ENCODE data around the gene RASA3. TPM values are rescaled to one million over a fixed set of nuclear protein-coding genes. Genes with fewer than 3 reads are reported as not detected.

The RASA3 gene
- total RNA-seq, 2 experiments from 2014 or later: 36.9 to 39.3 TPM

DNA sequence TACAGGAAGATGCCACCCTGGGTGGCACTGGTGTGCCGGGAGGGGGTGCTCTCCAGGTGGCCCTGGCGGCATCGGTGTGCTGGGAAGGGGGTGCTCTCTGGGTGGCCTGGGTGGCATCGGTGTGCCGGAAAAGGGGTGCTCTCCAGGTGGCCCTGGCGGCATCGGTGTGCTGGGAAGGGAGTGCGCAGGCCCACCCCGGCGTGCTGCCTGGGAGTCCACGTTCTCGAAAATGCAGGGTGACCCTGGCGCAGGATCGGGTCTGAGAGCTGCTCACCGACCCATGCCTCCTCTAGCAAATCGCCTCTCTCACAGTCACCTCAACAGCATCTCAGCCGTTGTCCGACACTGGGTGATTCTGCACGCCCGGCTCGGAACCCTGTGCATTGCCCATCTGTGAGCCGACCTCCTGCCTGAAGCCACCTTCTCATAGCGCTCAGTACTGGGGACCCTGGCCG is 36.4 kb downstream of the RASA3 start:
- Mint-ChIP-seq H3K36me3 (ENCODE audit: low read depth) (peaks cover 43% of the 10 kb centered on the region), H3K27me3 (ENCODE audit: low read depth) (no peaks in the 10 kb centered on the region), H3K4me3 (no peak overlapping the region), H3K9me3 (ENCODE audit: insufficient read depth) (peaks cover 31% of the 10 kb centered on the region), H3K4me1 (ENCODE audit: low read depth) (peaks cover 11% of the 10 kb centered on the region), H3K27ac (no peak overlapping the region)
- DNase-seq (no peak), ATAC-seq (no peak)
- ChIA-PET POLR2A (no interaction called here), CTCF (interaction anchor here (1.1 kb wide), 1 partner anchor 130 kb away, joined by 3 read pairs; no protein-coding TSS in a partner anchor)

DNA sequence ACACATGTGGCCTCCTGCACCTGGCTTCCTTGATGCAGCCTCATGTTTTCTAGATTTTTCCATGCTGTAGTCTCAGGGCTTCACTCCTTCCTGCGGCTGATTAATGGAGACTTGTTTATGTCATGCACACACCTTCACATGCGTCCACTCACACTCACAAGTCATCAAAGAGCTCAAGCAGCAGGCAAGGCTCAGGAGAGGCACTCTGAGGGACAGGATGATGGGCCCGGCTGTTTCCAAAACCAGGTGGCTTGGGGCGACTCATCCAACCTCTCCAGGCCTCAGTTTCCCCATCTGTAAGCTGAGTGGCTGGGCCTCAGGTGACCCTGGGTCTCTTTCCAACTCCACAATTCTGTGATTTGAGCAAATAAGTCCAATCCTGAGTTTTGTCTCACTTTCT is 36.9 kb downstream of the RASA3 start:
- ChIA-PET POLR2A (no interaction called here), CTCF (interaction anchor here (1.1 to 1.4 kb wide), 2 partner anchors 11 to 131 kb away, joined by 3 read pairs; no protein-coding TSS in a partner anchor)
- Mint-ChIP-seq H3K27ac (no peak overlapping the region), H3K9me3 (ENCODE audit: insufficient read depth) (peaks cover 37% of the 10 kb centered on the region), H3K4me1 (ENCODE audit: low read depth) (peaks cover 11% of the 10 kb centered on the region), H3K27me3 (ENCODE audit: low read depth) (no peaks in the 10 kb centered on the region), H3K4me3 (no peak overlapping the region), H3K36me3 (ENCODE audit: low read depth) (peaks cover 45% of the 10 kb centered on the region)
- ATAC-seq: no peak
- DNase-seq: no peak

DNA sequence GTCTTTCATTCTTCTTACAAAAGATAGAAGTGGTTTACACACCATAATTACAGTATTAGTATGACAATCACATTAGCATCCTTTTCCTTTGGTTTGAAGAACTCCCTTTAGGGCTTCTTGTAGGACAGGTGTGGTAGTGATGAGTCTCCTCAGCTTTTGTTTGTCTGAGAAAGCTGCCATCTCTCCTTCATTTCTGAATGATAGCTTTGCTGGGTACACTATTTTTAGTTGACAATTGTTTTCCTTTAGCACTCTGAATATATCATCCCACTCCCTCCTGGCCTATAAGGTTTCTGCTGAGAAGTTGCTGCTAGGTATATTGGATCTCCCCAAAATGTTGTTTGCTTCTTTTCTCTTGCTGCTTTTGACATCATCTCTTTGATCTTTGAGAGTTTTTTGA is 39.3 kb downstream of the RASA3 start:
- CTCF ChIA-PET: interaction anchor here (0.8 kb wide), 1 partner anchor 16 kb away, joined by 3 read pairs; no protein-coding TSS in a partner anchor
- peaks cover 44% of the 10 kb centered on the region for H3K9me3 Mint-ChIP-seq (ENCODE audit: insufficient read depth)
- no peak overlapping the region for H3K27ac Mint-ChIP-seq
- ATAC-seq: no peak
- no peak overlapping the region for H3K4me3 Mint-ChIP-seq
- POLR2A ChIA-PET: no interaction called here
- H3K36me3 Mint-ChIP-seq (ENCODE audit: low read depth): peaks cover 50% of the 10 kb centered on the region
- no peaks in the 10 kb centered on the region for H3K27me3 Mint-ChIP-seq (ENCODE audit: low read depth)
- no peak for DNase-seq
- H3K4me1 Mint-ChIP-seq (ENCODE audit: low read depth): peaks cover 8% of the 10 kb centered on the region

DNA sequence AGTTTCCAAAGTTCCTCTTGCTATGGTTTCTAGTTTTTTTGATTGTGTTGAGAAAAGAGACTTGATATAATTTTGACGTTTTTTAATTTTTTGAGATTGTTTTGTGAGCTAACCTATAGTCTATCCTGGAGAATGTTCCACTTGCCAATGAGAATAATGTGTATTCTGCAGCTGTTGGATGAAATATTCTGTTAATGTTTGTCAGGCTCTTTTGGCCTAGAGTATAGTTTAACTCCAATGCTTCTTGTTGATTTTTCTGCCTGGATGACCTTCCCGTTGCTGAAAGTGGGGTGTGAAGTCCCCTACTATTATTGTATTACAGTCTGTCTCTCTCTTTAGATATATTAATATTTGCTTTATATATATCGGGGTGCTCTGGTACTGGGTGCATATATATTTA is 40.0 kb downstream of the RASA3 start:
- ChIA-PET POLR2A (no interaction called here), CTCF (no interaction called here)
- no peak for ATAC-seq
- H3K27me3 Mint-ChIP-seq (ENCODE audit: low read depth): no peaks in the 10 kb centered on the region
- no peak overlapping the region for H3K27ac Mint-ChIP-seq
- peaks cover 8% of the 10 kb centered on the region for H3K4me1 Mint-ChIP-seq (ENCODE audit: low read depth)
- H3K4me3 Mint-ChIP-seq: no peak overlapping the region
- peaks cover 48% of the 10 kb centered on the region for H3K36me3 Mint-ChIP-seq (ENCODE audit: low read depth)
- H3K9me3 Mint-ChIP-seq (ENCODE audit: insufficient read depth): peaks cover 44% of the 10 kb centered on the region
- DNase-seq: no peak

DNA sequence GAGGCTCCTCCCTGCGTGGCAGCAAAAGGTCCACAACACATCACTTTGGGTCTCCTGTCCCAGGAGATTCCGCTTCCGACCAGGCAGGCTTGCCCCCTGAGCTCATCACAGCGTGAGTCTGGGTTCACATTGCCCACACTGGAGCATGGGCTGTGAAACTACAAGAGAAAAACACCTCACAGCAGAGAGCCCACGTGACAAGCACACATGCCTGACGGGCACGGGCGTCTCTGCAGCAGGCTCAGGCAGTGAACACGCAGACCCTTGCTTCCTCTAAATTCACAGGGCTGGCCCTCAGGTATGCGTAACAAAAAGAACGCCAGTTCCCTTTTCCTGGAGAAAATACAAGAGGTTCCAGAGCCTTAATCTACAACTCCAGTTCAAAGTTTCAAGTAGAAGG is 41.9 kb downstream of the RASA3 start:
- Mint-ChIP-seq H3K4me1 (ENCODE audit: low read depth) (no peaks in the 10 kb centered on the region), H3K36me3 (ENCODE audit: low read depth) (peaks cover 34% of the 10 kb centered on the region), H3K9me3 (ENCODE audit: insufficient read depth) (peaks cover 44% of the 10 kb centered on the region), H3K4me3 (no peak overlapping the region), H3K27me3 (ENCODE audit: low read depth) (no peaks in the 10 kb centered on the region), H3K27ac (no peak overlapping the region)
- DNase-seq: no peak
- ChIA-PET CTCF (interaction anchor here (1.2 kb wide), 1 partner anchor 19 kb away, joined by 6 read pairs; no protein-coding TSS in a partner anchor), POLR2A (no interaction called here)
- no peak for ATAC-seq

DNA sequence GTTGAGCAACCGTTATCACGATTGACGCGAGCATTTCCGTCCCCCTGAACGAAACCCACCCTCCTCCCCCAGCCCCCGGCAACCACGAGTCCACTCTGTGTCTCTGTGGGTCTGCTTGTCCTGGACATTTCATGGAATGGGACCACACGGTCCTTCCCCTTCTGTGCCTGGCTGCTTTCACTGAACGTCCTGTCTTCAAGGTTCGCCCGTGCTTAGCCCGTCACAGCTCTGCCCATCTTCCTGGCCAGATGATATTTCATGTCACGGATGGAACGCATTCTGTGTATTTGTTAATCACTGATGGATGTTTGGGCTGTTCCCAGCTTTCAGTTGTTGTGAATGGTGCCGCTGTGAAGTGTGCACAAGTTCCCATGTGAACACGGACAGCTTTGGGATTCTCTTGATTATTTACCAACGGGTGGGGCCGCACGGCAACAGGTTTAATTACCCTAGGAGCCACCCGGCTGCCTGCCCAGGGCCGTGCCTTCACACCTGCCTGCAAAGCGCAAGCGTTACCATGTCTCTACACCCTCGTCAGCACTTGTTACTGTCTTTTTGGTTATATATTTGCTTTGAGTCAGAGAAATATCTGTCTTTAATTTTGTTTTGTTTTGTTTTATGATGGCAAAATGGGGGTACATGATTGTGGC is 42.5 kb downstream of the RASA3 start:
- Mint-ChIP-seq H3K4me1 (ENCODE audit: low read depth) (no peaks in the 10 kb centered on the region), H3K27me3 (ENCODE audit: low read depth) (no peaks in the 10 kb centered on the region), H3K27ac (no peak overlapping the region), H3K9me3 (ENCODE audit: insufficient read depth) (peaks cover 44% of the 10 kb centered on the region), H3K4me3 (no peak overlapping the region), H3K36me3 (ENCODE audit: low read depth) (peaks cover 34% of the 10 kb centered on the region)
- CTCF ChIA-PET: no interaction called here
- DNase-seq (no peak), ATAC-seq (no peak)
- POLR2A ChIA-PET: no interaction called here

DNA sequence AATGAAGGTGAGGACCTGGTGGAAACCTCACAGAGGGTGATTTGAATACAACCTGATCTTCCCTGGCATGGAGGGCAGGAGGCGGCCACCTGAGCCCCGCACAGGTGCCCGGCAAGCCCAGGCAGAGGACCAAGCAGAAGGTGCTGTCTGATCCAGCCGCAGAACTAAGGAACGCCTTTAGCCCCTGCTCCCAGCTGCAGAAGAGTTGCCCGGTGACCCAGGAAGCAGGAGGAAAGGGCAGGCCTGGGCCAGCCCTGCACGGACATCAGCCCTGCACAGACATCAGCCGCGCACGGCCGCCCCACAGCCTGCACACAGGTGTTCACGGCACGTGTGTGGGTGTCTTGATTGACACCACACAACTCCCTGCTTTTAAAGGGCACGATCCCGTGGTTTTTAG is 43.1 kb downstream of the RASA3 start:
- DNase-seq: no peak
- Mint-ChIP-seq H3K9me3 (ENCODE audit: insufficient read depth) (peaks cover 43% of the 10 kb centered on the region), H3K27ac (no peak overlapping the region), H3K27me3 (ENCODE audit: low read depth) (no peaks in the 10 kb centered on the region), H3K36me3 (ENCODE audit: low read depth) (peaks cover 34% of the 10 kb centered on the region), H3K4me3 (no peak overlapping the region), H3K4me1 (ENCODE audit: low read depth) (no peaks in the 10 kb centered on the region)
- ChIA-PET CTCF (no interaction called here), POLR2A (no interaction called here)
- no peak for ATAC-seq

DNA sequence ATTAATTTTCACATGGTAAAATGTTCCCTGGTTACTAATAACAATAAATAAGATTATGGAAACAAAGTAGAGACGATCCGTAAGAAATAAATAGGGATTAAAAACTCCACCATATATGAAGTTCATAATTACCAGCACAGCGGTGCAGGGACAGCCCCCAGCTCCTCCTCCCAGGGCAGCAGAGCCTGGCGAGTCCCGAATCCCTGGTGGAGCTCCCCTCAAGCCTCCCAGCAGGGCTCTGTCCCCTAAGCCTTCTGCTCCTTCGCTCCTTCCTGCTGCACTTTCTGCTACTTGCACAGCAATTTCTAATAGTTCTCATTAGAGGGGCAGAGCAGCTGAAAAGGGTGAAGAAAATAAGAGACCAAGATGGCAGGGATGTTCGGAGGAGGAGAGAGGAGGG is 43.6 kb downstream of the RASA3 start:
- CTCF ChIA-PET: no interaction called here
- Mint-ChIP-seq H3K4me1 (ENCODE audit: low read depth) (no peaks in the 10 kb centered on the region), H3K36me3 (ENCODE audit: low read depth) (peaks cover 30% of the 10 kb centered on the region), H3K27ac (no peak overlapping the region), H3K27me3 (ENCODE audit: low read depth) (no peaks in the 10 kb centered on the region), H3K9me3 (ENCODE audit: insufficient read depth) (peaks cover 39% of the 10 kb centered on the region), H3K4me3 (no peak overlapping the region)
- ATAC-seq (no peak), DNase-seq (no peak)
- POLR2A ChIA-PET: no interaction called here

DNA sequence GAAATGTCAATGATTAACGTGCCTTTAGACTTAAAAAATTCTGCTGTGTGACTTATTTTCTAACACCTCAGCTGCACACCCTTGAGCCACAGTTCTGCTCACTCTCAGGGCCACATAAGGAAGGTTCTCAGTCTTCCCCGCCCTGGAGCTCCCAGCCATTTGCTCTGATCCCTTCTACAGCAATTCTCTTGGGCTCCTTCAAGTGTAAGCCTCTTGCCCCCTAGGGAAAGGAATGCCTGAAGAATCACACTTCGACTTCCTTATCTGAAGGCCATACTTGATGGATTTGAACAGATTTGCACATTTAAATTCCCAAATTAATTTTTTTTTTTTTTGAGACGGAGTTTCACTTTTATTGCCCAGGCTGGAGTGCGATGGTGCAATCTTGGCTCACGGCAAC is 44.2 kb downstream of the RASA3 start:
- Mint-ChIP-seq H3K4me3 (no peak overlapping the region), H3K9me3 (ENCODE audit: insufficient read depth) (peaks cover 33% of the 10 kb centered on the region), H3K4me1 (ENCODE audit: low read depth) (no peaks in the 10 kb centered on the region), H3K27ac (no peak overlapping the region), H3K36me3 (ENCODE audit: low read depth) (peaks cover 24% of the 10 kb centered on the region), H3K27me3 (ENCODE audit: low read depth) (no peaks in the 10 kb centered on the region)
- ATAC-seq: no peak
- CTCF ChIA-PET: no interaction called here
- DNase-seq: no peak
- POLR2A ChIA-PET: no interaction called here

DNA sequence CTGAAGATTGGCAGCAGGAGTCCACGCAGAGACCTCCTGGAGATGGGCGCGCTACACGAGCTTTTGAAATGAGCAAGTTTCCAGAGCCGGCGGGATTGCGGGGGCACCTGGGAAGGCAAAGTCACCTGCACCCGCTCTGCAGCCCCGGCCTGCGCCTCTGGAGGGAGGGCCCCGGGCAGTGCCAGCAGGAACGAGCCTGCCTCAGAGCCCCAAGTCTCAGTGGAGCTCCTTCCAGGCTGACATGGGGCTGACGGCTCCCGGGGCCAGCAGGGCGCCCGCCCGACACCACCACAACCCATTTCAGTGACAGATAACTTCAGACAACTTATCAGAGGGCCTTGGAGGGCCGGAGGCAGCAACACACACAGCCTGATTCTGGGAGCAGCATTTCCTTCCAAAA is 45.0 kb downstream of the RASA3 start:
- H3K36me3 Mint-ChIP-seq (ENCODE audit: low read depth): peaks cover 27% of the 10 kb centered on the region
- no peak overlapping the region for H3K27ac Mint-ChIP-seq
- no peak overlapping the region for H3K4me3 Mint-ChIP-seq
- DNase-seq (no peak), ATAC-seq (no peak)
- ChIA-PET POLR2A (no interaction called here), CTCF (no interaction called here)
- H3K9me3 Mint-ChIP-seq (ENCODE audit: insufficient read depth): peaks cover 25% of the 10 kb centered on the region
- H3K4me1 Mint-ChIP-seq (ENCODE audit: low read depth): no peaks in the 10 kb centered on the region
- no peaks in the 10 kb centered on the region for H3K27me3 Mint-ChIP-seq (ENCODE audit: low read depth)

DNA sequence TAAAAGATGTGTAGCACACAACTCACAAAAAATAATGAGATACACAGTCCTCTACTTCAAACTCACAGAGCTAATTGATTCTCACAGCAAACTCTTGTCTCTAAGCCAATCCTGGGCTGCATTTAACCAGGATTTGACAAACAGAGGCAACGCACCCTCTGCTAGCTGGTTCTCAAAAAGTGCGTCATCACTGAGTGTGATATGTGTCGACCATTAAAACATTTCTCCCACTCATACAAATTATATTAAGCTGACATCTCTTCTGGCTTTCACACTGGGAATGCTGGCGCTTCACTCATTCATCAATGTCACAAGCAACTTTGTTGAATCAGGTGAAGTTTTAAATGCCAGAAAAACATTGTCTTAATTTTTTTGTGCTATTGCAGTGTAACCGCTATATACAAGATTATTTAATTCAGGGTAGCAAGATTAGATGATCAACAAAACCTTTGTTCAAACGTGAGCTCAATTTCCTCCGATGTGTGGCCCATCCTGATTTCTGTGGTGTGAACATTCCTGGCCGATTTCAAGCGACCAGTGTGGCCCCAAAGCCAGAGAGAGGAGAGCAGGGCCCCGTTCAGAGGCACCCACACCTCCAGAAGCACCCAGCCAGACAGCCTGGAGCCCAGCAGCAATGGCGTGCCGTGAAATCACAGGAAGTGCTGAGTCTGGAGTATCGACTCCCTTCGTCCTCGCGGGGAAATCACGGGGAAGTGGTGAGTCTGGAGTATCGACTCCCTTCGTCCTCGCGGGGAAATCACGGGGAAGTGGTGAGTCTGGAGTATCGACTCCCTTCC is 49.4 kb downstream of the RASA3 start:
- ChIA-PET CTCF (no interaction called here), POLR2A (no interaction called here)
- DNase-seq (no peak), ATAC-seq (no peak)
- Mint-ChIP-seq H3K27me3 (ENCODE audit: low read depth) (no peaks in the 10 kb centered on the region), H3K4me1 (ENCODE audit: low read depth) (peaks cover 3% of the 10 kb centered on the region), H3K9me3 (ENCODE audit: insufficient read depth) (no peaks in the 10 kb centered on the region), H3K27ac (no peak overlapping the region), H3K4me3 (no peak overlapping the region), H3K36me3 (ENCODE audit: low read depth) (peaks cover 10% of the 10 kb centered on the region)

DNA sequence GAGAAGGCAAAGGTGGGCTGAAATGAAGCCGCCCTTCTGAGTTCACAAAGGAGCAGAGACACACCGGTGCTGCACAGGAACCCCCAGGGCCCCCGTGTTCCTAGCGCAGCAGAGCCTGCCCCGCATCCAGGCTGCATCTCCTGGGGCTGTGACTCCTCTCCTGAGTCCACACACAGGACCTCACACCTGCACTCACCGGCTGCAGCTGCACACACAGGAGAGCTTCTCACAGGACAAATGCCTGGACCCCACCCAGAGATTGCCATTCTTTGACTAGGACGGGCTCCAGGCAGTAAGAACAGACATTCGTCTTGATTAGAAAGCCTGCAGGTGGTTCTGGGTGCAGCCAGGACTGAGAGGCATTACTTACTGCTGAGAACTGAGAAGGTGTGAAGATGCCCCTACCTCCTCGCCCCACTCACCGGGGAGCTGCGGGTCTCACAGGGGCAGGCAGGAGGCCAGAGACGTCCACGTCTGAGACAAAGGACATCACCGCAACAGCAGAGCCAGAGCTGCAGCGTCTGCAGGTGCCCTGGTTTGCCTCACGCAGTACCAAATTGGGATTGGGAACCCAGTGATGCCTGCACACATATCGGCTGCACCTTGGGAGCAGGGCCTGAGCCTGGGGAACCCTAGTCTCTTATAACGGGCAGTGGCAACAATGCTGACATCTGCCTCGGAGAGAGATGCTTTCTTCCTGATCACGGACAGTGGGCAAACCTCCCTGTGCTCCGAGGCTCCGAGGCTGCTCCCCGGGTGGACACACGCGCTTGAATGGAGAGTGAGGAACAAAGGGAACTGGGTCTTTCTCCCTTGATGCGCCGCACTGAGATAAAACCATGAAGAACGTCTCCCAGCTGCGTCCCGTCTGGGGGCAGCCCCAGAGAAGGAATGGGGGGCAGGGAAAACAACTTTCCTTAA is 50.4 kb downstream of the RASA3 start:
- Mint-ChIP-seq H3K4me1 (ENCODE audit: low read depth) (peaks cover 3% of the 10 kb centered on the region), H3K4me3 (no peak overlapping the region), H3K27ac (no peak overlapping the region), H3K9me3 (ENCODE audit: insufficient read depth) (no peaks in the 10 kb centered on the region), H3K27me3 (ENCODE audit: low read depth) (no peaks in the 10 kb centered on the region), H3K36me3 (ENCODE audit: low read depth) (peaks cover 7% of the 10 kb centered on the region)
- POLR2A ChIA-PET: no interaction called here
- DNase-seq: no peak
- CTCF ChIA-PET: no interaction called here
- ATAC-seq: no peak

Measured in activated CD8-positive, alpha-beta T cell treated with anti-CD3 and anti-CD28 coated beads, Interleukin-2, amount 10 ng/mL, durations not matched to agents 7 days and 5 days (primary cell).